Progenitor cell of endocrine pancreas (in vitro differentiated cells): ENCODE data around the gene LRTM2. TPM values are rescaled to one million over a fixed set of nuclear protein-coding genes. Genes with fewer than 3 reads are reported as not detected.

Source experiments
- DNase-seq: peaks from one replicate; pipeline ENCODE4 v3.0.0; 2021; ENCODE audit warnings: low spot score; ENCODE audit not compliant: unreplicated experiment
- H3K27ac Mint-ChIP-seq: 2 replicates; pipeline ENCODE4 v1.8.0; 2021; ENCODE audit warnings: mild to moderate bottlenecking, moderate library complexity, mixed read lengths
- H3K27me3 Mint-ChIP-seq: 2 replicates; pipeline ENCODE4 v1.8.0; 2021; ENCODE audit warnings: mixed read lengths
- H3K36me3 Mint-ChIP-seq: 2 replicates; pipeline ENCODE4 v1.8.0; 2022; ENCODE audit warnings: mixed read lengths; ENCODE audit not compliant: insufficient read depth
- H3K4me1 Mint-ChIP-seq: 2 replicates; pipeline ENCODE4 v1.8.0; 2021; ENCODE audit warnings: low read depth, mixed read lengths
- H3K4me3 Mint-ChIP-seq: 2 replicates; pipeline ENCODE4 v1.8.0; 2021; ENCODE audit warnings: low read depth, mild to moderate bottlenecking, moderate library complexity, mixed read lengths
- H3K9me3 Mint-ChIP-seq: 2 replicates; pipeline ENCODE4 v1.8.0; 2021; ENCODE audit warnings: low read depth, mixed read lengths
- total RNA-seq: library from RNA; stranded (reverse); gene quantifications from 2 replicates; pipeline ENCODE4 v1.2.1, GENCODE V29; 2021
- TF ChIP-seq, protein P1 (sequence below): fragments of 200-600 bp; sonication (generic); IDR thresholded peaks from one replicate; pipeline ENCODE4 v1.5.0; 2021; ENCODE audit warnings: antibody characterized with exemption, mild to moderate bottlenecking; ENCODE audit not compliant: unreplicated experiment

The LRTM2 gene
- total RNA-seq, 1 donor from 2014 or later, result 0.48 TPM

DNA sequence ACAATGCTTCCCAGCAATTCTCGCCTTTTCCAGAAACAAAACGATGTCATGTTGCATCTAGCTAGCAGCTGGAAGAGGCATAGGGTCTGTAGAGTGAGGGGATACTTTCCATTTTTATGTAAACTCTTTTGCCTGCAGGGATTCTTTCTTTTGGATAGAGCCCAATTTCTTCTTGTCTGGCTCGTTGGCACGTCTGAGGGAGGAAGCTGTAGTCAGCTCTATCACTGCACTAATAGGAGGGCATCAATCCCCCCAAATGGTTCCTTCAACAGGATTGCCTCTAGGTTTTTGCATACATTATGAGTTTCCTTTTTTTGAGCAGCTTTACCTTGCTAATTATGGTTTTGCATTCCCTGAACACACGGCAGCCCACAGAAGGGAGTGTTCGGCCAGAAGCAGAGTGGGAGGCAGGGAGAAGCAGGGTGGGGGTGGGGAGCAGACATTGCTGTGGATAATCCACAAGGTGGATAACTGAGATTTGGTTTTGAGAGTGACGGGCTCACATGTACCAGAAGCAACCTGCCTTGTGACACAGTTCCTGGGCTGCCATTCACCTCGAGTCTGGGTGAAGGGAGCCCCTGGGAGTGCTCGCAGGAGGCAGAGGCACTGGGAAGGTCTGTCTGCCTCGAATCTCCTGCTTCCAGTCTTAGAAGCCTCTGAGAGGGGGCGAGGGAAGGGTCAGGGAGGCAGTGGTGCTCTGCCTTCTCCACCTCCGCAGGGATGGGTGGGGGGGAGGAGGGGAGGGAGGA lies 24.5 kb downstream of the LRTM2 start:
- Mint-ChIP-seq H3K27me3 (peaks cover 40% of the 10 kb centered on the region), H3K4me3 (no peak overlapping the region), H3K36me3 (no peaks in the 10 kb centered on the region), H3K4me1 (peaks cover 2% of the 10 kb centered on the region), H3K9me3 (no peaks in the 10 kb centered on the region), H3K27ac (peak overlapping the region; percentile 35)
- no peak for DNase-seq
- TF ChIP-seq, protein P1, sequence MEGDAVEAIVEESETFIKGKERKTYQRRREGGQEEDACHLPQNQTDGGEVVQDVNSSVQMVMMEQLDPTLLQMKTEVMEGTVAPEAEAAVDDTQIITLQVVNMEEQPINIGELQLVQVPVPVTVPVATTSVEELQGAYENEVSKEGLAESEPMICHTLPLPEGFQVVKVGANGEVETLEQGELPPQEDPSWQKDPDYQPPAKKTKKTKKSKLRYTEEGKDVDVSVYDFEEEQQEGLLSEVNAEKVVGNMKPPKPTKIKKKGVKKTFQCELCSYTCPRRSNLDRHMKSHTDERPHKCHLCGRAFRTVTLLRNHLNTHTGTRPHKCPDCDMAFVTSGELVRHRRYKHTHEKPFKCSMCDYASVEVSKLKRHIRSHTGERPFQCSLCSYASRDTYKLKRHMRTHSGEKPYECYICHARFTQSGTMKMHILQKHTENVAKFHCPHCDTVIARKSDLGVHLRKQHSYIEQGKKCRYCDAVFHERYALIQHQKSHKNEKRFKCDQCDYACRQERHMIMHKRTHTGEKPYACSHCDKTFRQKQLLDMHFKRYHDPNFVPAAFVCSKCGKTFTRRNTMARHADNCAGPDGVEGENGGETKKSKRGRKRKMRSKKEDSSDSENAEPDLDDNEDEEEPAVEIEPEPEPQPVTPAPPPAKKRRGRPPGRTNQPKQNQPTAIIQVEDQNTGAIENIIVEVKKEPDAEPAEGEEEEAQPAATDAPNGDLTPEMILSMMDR, result no peak

- Mint-ChIP-seq H3K9me3 (no peaks in the 10 kb centered on the region), H3K27me3 (peaks cover 39% of the 10 kb centered on the region), H3K27ac (no peak overlapping the region), H3K4me3 (no peak overlapping the region), H3K4me1 (no peaks in the 10 kb centered on the region), H3K36me3 (no peaks in the 10 kb centered on the region)
- DNase-seq, result no peak
- TF ChIP-seq, protein P1, result no peak
These were observed 25.1 kb downstream of the LRTM2 start for GRCh38 chr12:1845427-1845826.

DNA sequence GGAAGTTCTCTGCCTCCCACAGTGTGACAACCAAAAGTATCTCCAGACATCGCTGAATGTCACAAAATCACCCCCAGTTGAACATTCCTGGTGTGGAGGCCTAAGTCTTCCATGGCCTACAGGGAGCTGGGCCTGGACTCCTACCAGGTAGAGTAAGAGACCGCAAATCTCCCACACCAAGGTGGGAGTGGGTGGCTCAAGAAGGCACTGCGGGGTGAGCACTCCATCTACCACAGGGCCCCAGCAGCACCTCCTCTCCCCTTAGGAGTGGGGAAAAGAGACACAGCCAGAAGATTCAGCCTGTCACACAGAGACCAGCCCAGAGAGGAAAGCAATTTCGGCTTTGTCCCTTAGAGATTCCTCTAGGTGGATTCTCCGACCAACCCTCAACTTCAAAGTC lies 25.5 kb downstream of the LRTM2 start:
- peaks cover 36% of the 10 kb centered on the region for H3K27me3 Mint-ChIP-seq
- H3K27ac Mint-ChIP-seq, result no peak overlapping the region
- no peak overlapping the region for H3K4me3 Mint-ChIP-seq
- H3K36me3 Mint-ChIP-seq, result no peaks in the 10 kb centered on the region
- no peaks in the 10 kb centered on the region for H3K9me3 Mint-ChIP-seq
- TF ChIP-seq, protein P1, result no peak
- H3K4me1 Mint-ChIP-seq, result no peaks in the 10 kb centered on the region
- no peak for DNase-seq

- H3K9me3 Mint-ChIP-seq, result no peaks in the 10 kb centered on the region
- TF ChIP-seq, protein P1, result no peak
- no peak for DNase-seq
- no peaks in the 10 kb centered on the region for H3K36me3 Mint-ChIP-seq
- H3K4me3 Mint-ChIP-seq, result no peak overlapping the region
- H3K4me1 Mint-ChIP-seq, result no peaks in the 10 kb centered on the region
- peaks cover 29% of the 10 kb centered on the region for H3K27me3 Mint-ChIP-seq
- H3K27ac Mint-ChIP-seq, result no peak overlapping the region
These were observed 26.3 kb downstream of the LRTM2 start for GRCh38 chr12:1846421-1847405.

DNA sequence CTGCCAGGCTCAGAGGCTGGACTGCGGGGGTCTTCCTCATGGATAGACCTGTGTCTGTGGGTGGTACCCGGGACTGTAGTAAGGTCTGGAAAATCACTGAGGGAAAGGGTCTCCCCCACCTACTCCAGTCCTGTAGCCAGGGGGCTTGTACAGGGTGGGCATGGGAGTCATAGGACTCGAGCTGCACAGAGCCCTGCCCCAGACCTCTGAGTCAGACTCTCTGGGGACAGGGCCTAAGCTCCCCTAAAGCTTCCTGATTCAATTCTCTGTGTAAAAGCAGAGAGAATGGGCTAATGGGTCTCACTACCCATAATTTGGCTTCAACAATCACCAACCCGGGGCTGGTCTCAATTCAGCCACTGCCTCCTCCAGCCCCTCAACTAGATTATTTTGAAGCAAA lies 27.0 kb downstream of the LRTM2 start:
- Mint-ChIP-seq H3K4me1 (no peaks in the 10 kb centered on the region), H3K27ac (no peak overlapping the region), H3K9me3 (no peaks in the 10 kb centered on the region), H3K36me3 (no peaks in the 10 kb centered on the region), H3K27me3 (peaks cover 26% of the 10 kb centered on the region), H3K4me3 (no peak overlapping the region)
- TF ChIP-seq, protein P1, result no peak
- DNase-seq, result no peak
